ENCODE data around the gene NIPAL3.
"Not testable (repeated sequence)": the region's sequence is repeated elsewhere in the genome, so short reads cannot be mapped to it uniquely, and the experiment has no call there.

- TF ChIP-seq, protein P1, sequence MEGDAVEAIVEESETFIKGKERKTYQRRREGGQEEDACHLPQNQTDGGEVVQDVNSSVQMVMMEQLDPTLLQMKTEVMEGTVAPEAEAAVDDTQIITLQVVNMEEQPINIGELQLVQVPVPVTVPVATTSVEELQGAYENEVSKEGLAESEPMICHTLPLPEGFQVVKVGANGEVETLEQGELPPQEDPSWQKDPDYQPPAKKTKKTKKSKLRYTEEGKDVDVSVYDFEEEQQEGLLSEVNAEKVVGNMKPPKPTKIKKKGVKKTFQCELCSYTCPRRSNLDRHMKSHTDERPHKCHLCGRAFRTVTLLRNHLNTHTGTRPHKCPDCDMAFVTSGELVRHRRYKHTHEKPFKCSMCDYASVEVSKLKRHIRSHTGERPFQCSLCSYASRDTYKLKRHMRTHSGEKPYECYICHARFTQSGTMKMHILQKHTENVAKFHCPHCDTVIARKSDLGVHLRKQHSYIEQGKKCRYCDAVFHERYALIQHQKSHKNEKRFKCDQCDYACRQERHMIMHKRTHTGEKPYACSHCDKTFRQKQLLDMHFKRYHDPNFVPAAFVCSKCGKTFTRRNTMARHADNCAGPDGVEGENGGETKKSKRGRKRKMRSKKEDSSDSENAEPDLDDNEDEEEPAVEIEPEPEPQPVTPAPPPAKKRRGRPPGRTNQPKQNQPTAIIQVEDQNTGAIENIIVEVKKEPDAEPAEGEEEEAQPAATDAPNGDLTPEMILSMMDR (IDR thresholded peaks at IDR 0.05) = not testable (repeated sequence)
- TF ChIP-seq E2F4 (CRISPR knock-in tag; IDR thresholded peaks at IDR 0.05; ENCODE audit: borderline replicate concordance, low read depth); RELA (CRISPR knock-in tag; IDR thresholded peaks at IDR 0.05; ENCODE audit: borderline replicate concordance); ZNF263 (CRISPR knock-in tag; IDR thresholded peaks at IDR 0.05; ENCODE audit: low read depth); TCF7 (CRISPR knock-in tag; IDR thresholded peaks at IDR 0.05; ENCODE audit: low read depth); SP1 (CRISPR knock-in tag; conservative IDR thresholded peaks at IDR 0.05); ZNF138 (CRISPR knock-in tag; conservative IDR thresholded peaks at IDR 0.05); MAX (CRISPR knock-in tag; IDR thresholded peaks at IDR 0.05); FOXJ3 (CRISPR knock-in tag; IDR thresholded peaks at IDR 0.05; ENCODE audit: borderline replicate concordance); JUN (CRISPR knock-in tag; IDR thresholded peaks at IDR 0.05): not testable (repeated sequence)
- TF ChIP-seq, protein P2, sequence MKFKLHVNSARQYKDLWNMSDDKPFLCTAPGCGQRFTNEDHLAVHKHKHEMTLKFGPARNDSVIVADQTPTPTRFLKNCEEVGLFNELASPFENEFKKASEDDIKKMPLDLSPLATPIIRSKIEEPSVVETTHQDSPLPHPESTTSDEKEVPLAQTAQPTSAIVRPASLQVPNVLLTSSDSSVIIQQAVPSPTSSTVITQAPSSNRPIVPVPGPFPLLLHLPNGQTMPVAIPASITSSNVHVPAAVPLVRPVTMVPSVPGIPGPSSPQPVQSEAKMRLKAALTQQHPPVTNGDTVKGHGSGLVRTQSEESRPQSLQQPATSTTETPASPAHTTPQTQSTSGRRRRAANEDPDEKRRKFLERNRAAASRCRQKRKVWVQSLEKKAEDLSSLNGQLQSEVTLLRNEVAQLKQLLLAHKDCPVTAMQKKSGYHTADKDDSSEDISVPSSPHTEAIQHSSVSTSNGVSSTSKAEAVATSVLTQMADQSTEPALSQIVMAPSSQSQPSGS (CRISPR knock-in tag; IDR thresholded peaks at IDR 0.05; ENCODE audit: borderline replicate concordance, low read depth) = not testable (repeated sequence)
These were observed 72.6 kb downstream of the NIPAL3 start for GRCh38 chr1:24488159-24488558.
